OCI-M1 (cell line): ENCODE data around the gene REPIN1.

Experiments
- DNase-seq: peaks from one replicate; lab custom pipeline; 2025; lab: John Stamatoyannopoulos, UW

REPIN1 gene

GRCh38 chr7:150407588-150408392 is 39.2 kb downstream of the REPIN1 start:
- DNase-seq, result no peak

GRCh38 chr7:150408393-150409299 is 40.0 kb downstream of the REPIN1 start:
- DNase-seq, result no peak

GRCh38 chr7:150409300-150410030 is 40.8 kb downstream of the REPIN1 start:
- DNase-seq, result no peak

GRCh38 chr7:150410131-150410530 is 41.5 kb downstream of the REPIN1 start:
- no peak for DNase-seq

- DNase-seq, result no peak
Measured at GRCh38 chr7:150410680-150411346, 42.2 kb downstream of the REPIN1 start.

GRCh38 chr7:150411606-150412005 is 43.0 kb downstream of the REPIN1 start:
- no peak for DNase-seq

GRCh38 chr7:150412016-150412415 is 43.4 kb downstream of the REPIN1 start:
- DNase-seq, result no peak

GRCh38 chr7:150412518-150413488 is 44.2 kb downstream of the REPIN1 start:
- no peak for DNase-seq

- DNase-seq, result no peak
Measured at GRCh38 chr7:150413640-150414081, 45.0 kb downstream of the REPIN1 start.

- DNase-seq, result no peak
Measured at GRCh38 chr7:150415161-150416153, 46.8 kb downstream of the REPIN1 start.

- no peak for DNase-seq
Measured at GRCh38 chr7:150417239-150417638, 48.6 kb downstream of the REPIN1 start.

GRCh38 chr7:150417863-150418262 is 49.2 kb downstream of the REPIN1 start:
- DNase-seq, result peak; percentile 14

- DNase-seq, result no peak
Measured at GRCh38 chr7:150420242-150420641, 51.6 kb downstream of the REPIN1 start.

- peak; percentile 89 for DNase-seq
Measured at GRCh38 chr7:150420987-150421674, 52.5 kb downstream of the REPIN1 start.

GRCh38 chr7:150421831-150422230 is 53.2 kb downstream of the REPIN1 start:
- DNase-seq, result no peak
